ENCODE data around the gene SLC25A22. TPM values are rescaled to one million over a fixed set of nuclear protein-coding genes. Genes with fewer than 3 reads are reported as not detected.

The SLC25A22 gene
- total and polyA plus RNA-seq, 2 donors (not counting 1 experiment from before 2014, with no cell fraction given) = 25.7 to 45.7 TPM

- Mint-ChIP-seq H3K4me3 (peak overlapping the region; percentile 71), H3K27me3 (peaks cover 7% of the 10 kb centered on the region), H3K27ac (no peak overlapping the region), H3K4me1 (peaks cover 39% of the 10 kb centered on the region), H3K9me3 (ENCODE audit: insufficient read depth) (no peaks in the 10 kb centered on the region)
- peak overlapping the region; percentile 88 for H3K4me2 ChIP-seq (replicated peaks; ENCODE audit: low read depth, low read length, poor library complexity, severe bottlenecking)
- peak overlapping the region; percentile 51 for H3K9ac ChIP-seq (ENCODE audit: low read length)
- POLR2A ChIA-PET = interaction anchor here (0.5 to 6.4 kb wide), 8 partner anchors 10 to 220 kb away, joined by 3 to 57 read pairs (median 4); partner anchors contain the start of genes PNPLA2, POLR2L and TSPAN4
- ATAC-seq (ENCODE audit: low read depth) (peak; percentile 23), DNase-seq (peak; percentile 63)
- peaks cover 0 to 56% (median 18%) of the 10 kb centered on the region in 4 experiments for H3K27me3 ChIP-seq (replicated peaks in 1 of 4; ENCODE audit: control extremely low read depth in 1 of 4, control insufficient read depth in 3 of 4, insufficient read depth in 4 of 4, low read length in 3 of 4)
- peaks cover 50 to 57% of the 10 kb centered on the region in 2 donors for H3K4me1 ChIP-seq (ENCODE audit: control insufficient read depth in 2 of 2, insufficient read depth in 2 of 2, low read length in 2 of 2)
- H3K27ac ChIP-seq (ENCODE audit: low read length in 2 of 2) = no peak overlapping the region
- peaks cover 0 to 12% (median 0%) of the 10 kb centered on the region in 3 donors for H3K9me3 ChIP-seq (ENCODE audit: control extremely low read depth in 1 of 3, control insufficient read depth in 2 of 3, insufficient read depth in 1 of 3, low read length in 2 of 3)
- H3K4me3 ChIP-seq (ENCODE audit: control extremely low read depth in 1 of 5, extremely low read depth in 1 of 5, insufficient read depth in 1 of 5, low read depth in 2 of 5, low read length in 4 of 5) = peak overlapping the region in 4 of 5 experiments; percentile 31 to 58 (median 54)
- intact Hi-C loops (cut with micrococcal nuclease) = loop anchor here (1.0 kb wide), 1 partner anchor 9 kb away; the partner anchor contains the start of genes POLR2L and TSPAN4
- H2AFZ ChIP-seq (ENCODE audit: insufficient read depth, low read depth, low read length, poor library complexity, severe bottlenecking) = peak overlapping the region; percentile 49
- peaks cover 58% of the 10 kb centered on the region for H4K20me1 ChIP-seq (ENCODE audit: control insufficient read depth, insufficient read depth, low read length, poor library complexity, severe bottlenecking)
- TF ChIP-seq EZH2 (IDR thresholded peaks at IDR 0.05; ENCODE audit: borderline replicate concordance, insufficient read depth, low read depth, low read length, poor library complexity, severe bottlenecking) = no peak
- TF ChIP-seq, protein P1, sequence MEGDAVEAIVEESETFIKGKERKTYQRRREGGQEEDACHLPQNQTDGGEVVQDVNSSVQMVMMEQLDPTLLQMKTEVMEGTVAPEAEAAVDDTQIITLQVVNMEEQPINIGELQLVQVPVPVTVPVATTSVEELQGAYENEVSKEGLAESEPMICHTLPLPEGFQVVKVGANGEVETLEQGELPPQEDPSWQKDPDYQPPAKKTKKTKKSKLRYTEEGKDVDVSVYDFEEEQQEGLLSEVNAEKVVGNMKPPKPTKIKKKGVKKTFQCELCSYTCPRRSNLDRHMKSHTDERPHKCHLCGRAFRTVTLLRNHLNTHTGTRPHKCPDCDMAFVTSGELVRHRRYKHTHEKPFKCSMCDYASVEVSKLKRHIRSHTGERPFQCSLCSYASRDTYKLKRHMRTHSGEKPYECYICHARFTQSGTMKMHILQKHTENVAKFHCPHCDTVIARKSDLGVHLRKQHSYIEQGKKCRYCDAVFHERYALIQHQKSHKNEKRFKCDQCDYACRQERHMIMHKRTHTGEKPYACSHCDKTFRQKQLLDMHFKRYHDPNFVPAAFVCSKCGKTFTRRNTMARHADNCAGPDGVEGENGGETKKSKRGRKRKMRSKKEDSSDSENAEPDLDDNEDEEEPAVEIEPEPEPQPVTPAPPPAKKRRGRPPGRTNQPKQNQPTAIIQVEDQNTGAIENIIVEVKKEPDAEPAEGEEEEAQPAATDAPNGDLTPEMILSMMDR (IDR thresholded peaks at IDR 0.05) = peak; percentile 11
- H3K36me3 ChIP-seq (replicated peaks in 1 of 2; ENCODE audit: control extremely low read depth in 1 of 2, control insufficient read depth in 1 of 2, extremely low read depth in 1 of 2, insufficient read depth in 2 of 2, low read length in 1 of 2) = peaks cover 0 to 5% of the 10 kb centered on the region in 2 experiments
- WGBS (ENCODE audit: insufficient coverage) = 2% methylated on average over 55 of the region's 55 CpGs
- CTCF ChIA-PET = interaction anchor here (0.5 to 2.1 kb wide), 3 partner anchors 10 to 1000 kb away, joined by 3 to 6 read pairs (median 3); partner anchors contain the start of gene TSPAN4
- no peaks in the 10 kb centered on the region for H3K79me2 ChIP-seq (ENCODE audit: control insufficient read depth, insufficient read depth, low read length)
Observed at GRCh38 chr11:833114-833791, 35.2 kb upstream of the SLC25A22 start.
